Measurements from ENCODE around the gene IL18BP. TPM values are rescaled to one million over a fixed set of nuclear protein-coding genes. Genes with fewer than 3 reads are reported as not detected.
A peak's percentile ranks its signal among the peaks of the same experiment; 100 is the strongest.

Gene IL18BP
- 2.2 and 2.6 TPM in 2 replicates for total RNA-seq (2014; rRNA removed; shearing (Covaris generic))

GRCh38 chr11:71998649-71999310 is at the start of gene IL18BP:
Gene IL18BP (plus strand): TSS chr11:71998909. CDS start chr11:71999985, 1,076 bp downstream.
- DNase-seq (ENCODE audit: low read depth): no peak

DNA sequence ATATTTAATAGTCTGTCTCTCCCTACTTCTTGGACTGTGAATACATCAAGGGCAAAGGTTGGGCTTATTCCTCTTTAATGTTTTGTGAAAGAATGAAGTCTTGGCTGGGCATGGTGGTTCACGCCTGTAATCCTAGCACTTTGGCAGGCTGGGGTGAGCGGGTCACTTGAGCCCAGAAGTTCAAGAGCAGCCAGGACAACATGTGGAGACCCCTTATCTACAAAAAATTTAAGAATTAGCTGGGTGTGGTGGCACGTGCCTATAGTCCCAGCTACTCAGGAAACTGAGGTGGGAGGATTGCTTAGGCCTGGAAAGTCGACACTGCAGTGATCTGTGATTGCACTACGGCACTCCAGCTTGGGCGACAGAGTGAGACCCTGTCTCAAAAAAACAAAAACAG is 49.7 kb upstream of the IL18BP start:
- DNase-seq (ENCODE audit: low read depth): no peak

DNA sequence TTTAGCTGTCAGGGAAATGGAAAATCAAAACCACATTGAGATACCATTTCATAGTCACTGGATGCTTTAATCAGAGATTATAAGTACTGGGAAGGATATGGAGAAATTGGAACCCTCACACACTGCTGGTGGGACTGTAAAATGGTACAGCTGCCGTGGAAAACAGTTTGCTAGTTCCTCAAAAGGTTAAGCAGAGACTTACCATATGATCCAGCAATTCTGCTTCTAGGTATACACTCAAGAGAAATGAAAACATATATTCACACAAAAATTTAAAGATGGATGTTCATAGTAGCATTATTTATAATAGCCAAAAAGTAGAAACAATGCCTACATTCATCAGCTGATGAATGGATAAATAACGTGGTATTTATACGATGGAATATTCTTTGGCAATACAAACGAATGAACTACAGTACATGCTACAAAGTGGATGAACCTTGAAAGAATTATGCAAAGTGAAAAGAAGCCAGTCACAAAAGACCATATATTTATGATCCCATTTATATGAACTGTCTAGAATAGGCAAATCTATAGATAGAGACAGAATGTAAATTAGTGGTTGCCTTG is 46.9 kb upstream of the IL18BP start:
- no peak for DNase-seq (ENCODE audit: low read depth)

DNA sequence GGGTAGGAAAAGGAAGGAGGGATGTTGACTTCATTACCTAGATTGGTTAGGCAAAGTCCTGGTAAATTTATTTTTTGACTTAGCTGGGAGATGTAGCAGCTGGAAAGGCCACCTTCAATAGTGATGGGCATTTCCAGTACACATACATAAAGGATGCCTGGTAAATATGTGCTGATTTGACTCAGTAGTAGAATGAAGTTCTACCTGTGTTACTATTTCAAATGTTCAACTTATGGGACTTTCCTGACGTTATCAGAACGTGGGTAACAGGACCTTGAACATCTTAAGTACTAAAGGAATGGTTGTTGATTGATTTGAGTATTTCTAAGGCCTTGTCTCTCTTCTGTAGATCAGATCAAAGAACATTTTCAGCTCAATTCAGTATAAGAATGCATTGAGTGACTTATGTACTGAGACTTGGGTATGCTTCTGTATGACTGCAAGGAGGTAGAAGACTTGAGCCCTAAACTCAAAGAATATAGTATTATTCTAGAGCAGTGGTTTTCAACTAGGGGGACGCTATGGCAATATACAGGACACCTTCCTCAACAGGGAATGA is 42.7 kb upstream of the IL18BP start:
- no peak for DNase-seq (ENCODE audit: low read depth)

GRCh38 chr11:71962428-71963038 is 36.2 kb upstream of the IL18BP start:
- peak; percentile 83 for DNase-seq (ENCODE audit: low read depth)

DNA sequence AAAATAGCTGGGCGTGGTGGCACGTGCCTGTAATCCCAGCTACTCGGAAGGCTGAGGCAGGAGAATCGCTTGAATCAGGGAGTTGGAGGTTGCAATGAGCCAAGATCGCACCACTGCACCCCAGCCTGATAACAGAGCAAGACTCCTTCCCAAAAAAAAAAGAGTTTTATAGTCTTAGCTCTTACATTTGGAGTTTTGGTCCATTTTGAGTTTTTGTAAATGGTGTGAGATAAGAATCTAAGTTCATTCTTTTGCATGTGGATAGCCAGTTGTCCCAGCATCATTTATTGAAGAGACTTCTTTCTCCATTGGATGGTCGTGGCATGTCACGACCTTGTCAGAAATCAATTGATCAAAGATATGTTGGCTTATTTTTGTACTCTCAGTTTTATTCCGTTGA is 35.2 kb upstream of the IL18BP start:
- no peak for DNase-seq (ENCODE audit: low read depth)

GRCh38 chr11:71964641-71965040 is 34.1 kb upstream of the IL18BP start:
- peak; percentile 41 for DNase-seq (ENCODE audit: low read depth)

DNA sequence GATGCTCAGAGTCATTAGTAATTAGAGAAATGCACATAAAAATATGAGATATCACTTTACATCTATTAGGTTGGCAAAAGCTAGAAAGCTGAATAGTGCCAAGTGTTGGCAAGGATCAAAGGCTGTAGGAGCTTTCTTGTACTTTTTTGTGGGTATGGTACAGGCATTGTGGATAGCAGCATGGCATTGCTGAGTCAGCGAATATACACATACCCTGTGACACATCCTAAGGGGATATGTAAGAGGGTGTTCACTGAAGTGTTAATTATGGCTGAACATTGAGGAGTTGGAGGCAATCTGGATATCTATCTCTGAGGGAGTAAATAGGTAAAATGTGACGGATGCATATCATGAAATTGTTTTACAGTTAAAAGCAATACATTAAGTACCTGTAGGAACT is 27.0 kb upstream of the IL18BP start:
- DNase-seq (ENCODE audit: low read depth): peak; percentile 5

GRCh38 chr11:71976551-71976950 is 22.2 kb upstream of the IL18BP start:
- no peak for DNase-seq (ENCODE audit: low read depth)

GRCh38 chr11:71977090-71977489 is 21.6 kb upstream of the IL18BP start:
- no peak for DNase-seq (ENCODE audit: low read depth)

- DNase-seq (ENCODE audit: low read depth): peak; percentile 52
Measured at GRCh38 chr11:71977743-71978418, 20.8 kb upstream of the IL18BP start.

DNA sequence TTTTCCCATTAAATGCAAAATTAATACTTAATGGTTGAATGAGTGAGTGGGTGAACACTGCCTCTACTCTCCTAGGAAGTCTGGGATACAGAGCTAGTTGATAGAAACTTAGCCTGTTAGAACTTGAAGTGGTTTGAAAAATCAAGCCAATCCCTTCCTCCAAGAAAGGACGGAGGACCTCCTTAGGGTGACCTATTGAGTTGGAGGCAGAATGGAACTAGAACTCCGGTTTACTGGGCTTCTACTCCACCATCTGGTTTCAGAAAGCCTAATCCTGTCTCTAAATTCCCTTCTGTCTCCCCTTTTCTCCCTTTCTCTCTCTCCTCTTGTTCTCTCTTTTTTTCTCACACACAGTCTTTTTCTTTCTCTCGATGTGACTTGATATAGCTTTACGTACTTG is 19.6 kb upstream of the IL18BP start:
- no peak for DNase-seq (ENCODE audit: low read depth)

DNA sequence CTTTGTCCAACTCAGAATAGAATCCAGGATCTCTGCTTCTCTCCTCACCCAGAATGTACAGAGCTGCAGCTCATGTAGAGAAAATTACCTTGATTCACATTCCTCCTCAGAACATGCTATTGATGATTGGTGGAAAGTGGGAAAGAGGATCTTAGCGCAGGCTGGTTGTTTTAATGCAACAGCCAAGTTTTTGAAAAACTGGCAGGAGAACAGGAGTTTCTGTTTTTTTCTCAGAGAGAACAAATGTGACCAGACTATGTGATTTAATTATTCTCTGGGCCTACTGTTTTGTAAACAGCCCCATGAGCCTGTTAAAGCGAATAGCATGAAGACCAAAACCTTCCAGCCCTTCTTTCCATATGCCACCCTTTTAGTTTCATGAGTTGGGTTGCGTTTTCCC is 19.1 kb upstream of the IL18BP start:
- DNase-seq (ENCODE audit: low read depth): no peak

DNA sequence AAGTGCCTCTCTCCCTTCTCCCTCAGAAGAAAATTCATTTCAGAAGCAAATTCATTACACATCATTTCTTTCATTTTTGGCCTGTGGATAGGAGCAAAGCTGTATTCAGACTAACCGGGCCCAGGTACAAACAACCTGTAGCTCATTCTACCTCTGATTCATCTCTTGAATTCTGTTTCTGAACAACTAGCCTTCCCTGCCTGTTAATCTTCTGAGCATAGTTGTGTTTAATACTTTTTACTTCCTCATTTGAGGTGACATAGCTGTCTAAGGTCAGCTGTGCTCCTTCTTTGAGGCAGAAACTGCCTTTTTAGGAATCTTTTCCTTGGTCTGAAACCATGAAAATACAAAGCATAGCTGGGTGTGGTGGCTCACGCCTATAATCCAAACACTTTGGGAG is 12.6 kb upstream of the IL18BP start:
- no peak for DNase-seq (ENCODE audit: low read depth)

DNA sequence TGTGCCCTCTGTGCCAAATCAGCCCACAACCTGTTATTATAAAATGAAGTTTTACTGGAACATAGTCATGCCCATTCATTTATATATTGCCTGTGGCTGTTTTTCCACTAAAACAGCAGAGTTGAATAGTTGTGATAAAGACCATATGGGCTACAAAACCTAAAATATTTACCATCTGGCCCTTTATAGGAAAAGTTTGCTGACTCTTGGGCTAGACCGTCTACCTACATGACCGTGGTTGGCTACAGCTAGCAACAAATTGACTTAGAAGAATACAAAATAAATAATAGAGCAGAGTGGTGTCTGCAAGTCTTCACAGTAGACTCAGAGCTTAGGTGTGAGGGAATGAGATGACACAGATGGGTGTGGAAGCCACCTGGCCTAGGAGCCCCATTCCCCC is 11.2 kb upstream of the IL18BP start:
- DNase-seq (ENCODE audit: low read depth): no peak

DNA sequence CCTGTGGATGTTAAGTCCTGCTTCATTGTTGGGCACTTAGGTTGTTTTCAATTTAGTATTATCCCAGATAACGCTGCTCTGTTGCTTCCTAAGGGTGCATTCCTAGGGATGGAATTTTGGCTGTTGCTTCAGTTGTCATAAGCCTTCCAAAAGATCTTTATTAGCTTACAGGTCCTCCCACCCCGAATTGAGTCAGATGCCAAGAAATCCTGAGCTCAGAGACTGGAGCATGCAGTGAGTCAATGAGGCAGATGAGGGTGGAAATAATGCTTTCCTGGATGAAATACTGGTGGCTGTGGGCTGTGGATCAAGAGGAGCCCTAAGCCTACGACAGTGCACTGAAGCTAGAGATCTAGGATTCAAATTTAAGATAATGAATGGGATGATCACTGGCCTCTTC is 10.7 kb upstream of the IL18BP start:
- no peak for DNase-seq (ENCODE audit: low read depth)

- no peak for DNase-seq (ENCODE audit: low read depth)
Measured at GRCh38 chr11:71990701-71991100, 8.0 kb upstream of the IL18BP start.

DNA sequence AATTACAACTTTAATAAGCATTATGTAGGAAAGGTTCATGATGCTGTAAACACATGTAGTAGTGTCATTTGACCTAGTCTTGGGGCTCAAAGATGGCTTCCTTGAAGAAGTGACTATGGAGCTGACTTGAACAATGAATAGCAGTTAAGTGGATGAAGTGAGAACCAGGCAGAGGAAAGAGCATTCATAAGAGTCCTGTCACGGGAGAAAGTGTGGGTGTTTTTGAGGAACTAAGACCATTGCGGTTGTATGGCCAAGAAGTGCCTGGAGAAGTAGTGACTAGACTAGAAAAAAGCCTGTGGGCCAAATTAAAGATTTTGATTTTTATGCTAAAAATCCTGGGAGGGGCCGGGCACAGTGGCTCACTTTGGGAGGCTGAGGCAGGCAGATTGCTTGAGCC is 7.2 kb upstream of the IL18BP start:
- no peak for DNase-seq (ENCODE audit: low read depth)

- DNase-seq (ENCODE audit: low read depth): no peak
Measured at GRCh38 chr11:71992136-71992730, 6.5 kb upstream of the IL18BP start.

DNA sequence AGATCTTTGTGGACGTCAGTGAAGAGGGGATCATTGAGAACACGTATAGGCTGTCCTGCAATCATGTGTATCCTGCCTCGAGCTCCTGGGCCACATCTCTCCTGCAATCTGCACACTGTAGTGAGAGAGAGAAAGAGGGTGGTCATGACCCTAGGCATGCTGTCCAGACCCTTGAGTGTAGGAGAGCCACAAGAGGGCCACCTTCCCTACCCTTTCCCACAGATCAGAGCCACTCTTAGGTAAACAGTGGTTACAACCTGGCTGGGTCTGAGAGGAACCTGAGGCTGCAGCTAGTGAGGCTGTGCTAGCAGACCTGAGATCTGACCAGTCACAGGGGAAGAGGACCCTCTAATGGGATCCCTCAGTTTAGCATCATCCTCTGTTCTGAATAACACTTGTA is 3.9 kb upstream of the IL18BP start:
- no peak for DNase-seq (ENCODE audit: low read depth)

GRCh38 chr11:71995726-71996291 is 2.9 kb upstream of the IL18BP start:
- DNase-seq (ENCODE audit: low read depth): no peak

GRCh38 chr11:71996517-71996916 is 2.2 kb upstream of the IL18BP start:
- DNase-seq (ENCODE audit: low read depth): no peak
